K562 (cell line): ENCODE measurements around the gene RBSN. TPM values are rescaled to one million over a fixed set of nuclear protein-coding genes. Genes with fewer than 3 reads are reported as not detected.

Source experiments
- ATAC-seq: fragments of 200-7000 bp; cut with Tn5 transposase; 3 replicates; pipeline ENCODE4 v1.9.1; 2020; ENCODE audit warnings: moderate library complexity
- Bru-seq: library from RNA; stranded (reverse); fragments of 400-500 nt; gene quantifications from one replicate; lab custom pipeline; 2021; lab: Mats Ljungman, UMichigan
- BruChase-seq, 2 experiments: library from RNA; stranded (reverse); fragments of 400-500 nt; gene quantifications; one replicate each; lab custom pipeline; 2021; lab: Mats Ljungman, UMichigan
- BruUV-seq: library from RNA; stranded (reverse); fragments of 400-500 nt; replicated peaks from 2 replicates; lab custom pipeline; 2021; lab: Mats Ljungman, UMichigan
- CTCF ChIA-PET: fragments of 300-600 bp; formaldehyde crosslinking; extraction: SDS; loops from one replicate; lab custom pipeline; 2021; ENCODE audit warnings: low intra/inter-chr PET ratio; lab: Yijun Ruan, JAX
- POLR2A ChIA-PET: fragments of 300-600, 350-650 bp; sonication (Branson Sonifier 250); formaldehyde crosslinking; extraction: SDS; loops from one replicate; lab custom pipeline; 2021; ENCODE audit warnings: antibody characterized with exemption, inconsistent platforms; lab: Yijun Ruan, JAX
- DNase-seq, 4 experiments: peaks; one replicate each; pipeline versions ENCODE4 v3.0.0 to v3.0.0-alpha.2; 2011 to 2018; ENCODE audit warnings: low spot score in 3 of 4, mixed read lengths in 3 of 4; ENCODE audit errors: extremely low read depth in 1 of 4
- FAIRE-seq: peaks from 2 replicates; lab custom pipeline; 2011; peaks lifted over from hg19 to GRCh38; lab: Jason Lieb, UNC
- H2AFZ ChIP-seq: 2 replicates; pipeline ENCODE4 v1.6.0; 2011; ENCODE audit warnings: low read depth, low read length, control low read depth, inconsistent platforms
- H3K27ac ChIP-seq: fragments of 200-600 bp; 3 replicates; pipeline ENCODE4 v1.8.0; 2011; ENCODE audit warnings: low read depth, mild to moderate bottlenecking, control low read depth, inconsistent platforms, low read length, moderate library complexity, mixed read lengths; ENCODE audit errors: extremely low read depth
- H3K27me3 ChIP-seq, 2 experiments: fragments of 300-600 bp in 1 of 2; 2 replicates in 1 of 2; 3 replicates in 1 of 2; pipeline versions ENCODE4 v1.6.0 to v1.8.0; 2011; ENCODE audit warnings: inconsistent platforms in 2 of 2, low read length in 2 of 2, mild to moderate bottlenecking in 1 of 2, mixed read lengths in 1 of 2, moderate library complexity in 1 of 2; ENCODE audit not compliant: control insufficient read depth in 2 of 2, insufficient read depth in 2 of 2
- H3K36me3 ChIP-seq: fragments of 300-600 bp; 3 replicates; pipeline ENCODE4 v1.8.0; 2011; ENCODE audit warnings: mild to moderate bottlenecking, low read length, inconsistent platforms; ENCODE audit not compliant: control insufficient read depth, insufficient read depth
- H3K4me1 ChIP-seq, 2 experiments: fragments of 200-600 bp in 1 of 2; replicated peaks in 1 of 2; 2 replicates in 1 of 2; 3 replicates in 1 of 2; pipeline versions ENCODE4 v1.5.1 to v1.8.0; 2011; ENCODE audit warnings: inconsistent platforms in 2 of 2, low read length in 2 of 2, mild to moderate bottlenecking in 1 of 2, mixed read lengths in 1 of 2, moderate library complexity in 1 of 2; ENCODE audit not compliant: control insufficient read depth in 2 of 2, insufficient read depth in 2 of 2
- H3K4me2 ChIP-seq: 2 replicates; pipeline ENCODE4 v1.6.1; 2011; ENCODE audit warnings: low read length, control low read depth, inconsistent platforms, mixed read lengths; ENCODE audit not compliant: insufficient read depth
- H3K4me3 ChIP-seq: fragments of 200-600 bp; sonication (generic), shearing (Covaris generic); 2 replicates; pipeline ENCODE4 v1.5.1; 2016; ENCODE audit warnings: control low read depth, inconsistent platforms
- H3K79me2 ChIP-seq: fragments of 200-600 bp; 3 replicates; pipeline ENCODE4 v1.8.0; 2011; ENCODE audit warnings: low read length, inconsistent platforms; ENCODE audit not compliant: control insufficient read depth, insufficient read depth
- H3K9ac ChIP-seq, 2 experiments: 2 replicates each; pipeline versions ENCODE4 v1.6.0 to v1.6.1; 2011; ENCODE audit warnings: low read depth in 2 of 2, low read length in 2 of 2, control low read depth in 1 of 2, inconsistent platforms in 1 of 2, mild to moderate bottlenecking in 1 of 2, mixed read lengths in 1 of 2; ENCODE audit not compliant: insufficient read depth in 1 of 2
- H3K9me1 ChIP-seq: one replicate; pipeline ENCODE4 v1.6.0; 2011; ENCODE audit warnings: inconsistent platforms, mild to moderate bottlenecking, low read length, moderate library complexity; ENCODE audit not compliant: control insufficient read depth, insufficient read depth
- H3K9me3 ChIP-seq: replicated peaks from 2 replicates; pipeline ENCODE4 v1.5.1; 2011; ENCODE audit warnings: low read depth, low read length, inconsistent platforms; ENCODE audit not compliant: control insufficient read depth, insufficient read depth
- H4K20me1 ChIP-seq: replicated peaks from 2 replicates; pipeline ENCODE4 v1.6.1; 2011; ENCODE audit warnings: low read length, inconsistent platforms, mixed read lengths; ENCODE audit not compliant: control insufficient read depth, insufficient read depth
- MTA3 ChIP-seq: fragments of 450-650 bp; formaldehyde crosslinking; IDR thresholded peaks from 2 replicates; pipeline ENCODE4 v1.6.1; 2017; ENCODE audit warnings: mild to moderate bottlenecking, borderline replicate concordance
- MYC ChIP-seq, 2 experiments: fragments of 250-450 bp in 1 of 2; sonication (Bioruptor Pico) in 1 of 2; IDR thresholded peaks; 2 replicates each; pipeline versions ENCODE4 v1.5.1 to v1.6.1; 2012 to 2021; ENCODE audit warnings: low read depth in 2 of 2, borderline replicate concordance in 1 of 2, improper control_type of control experiment in 1 of 2, low read length in 1 of 2, mild to moderate bottlenecking in 1 of 2, moderate library complexity in 1 of 2
- NR4A1 ChIP-seq, 2 experiments: fragments of 250-450 bp in 1 of 2; fragments of 450-650 bp in 1 of 2; sonication (Bioruptor Pico) in 1 of 2; IDR thresholded peaks; 2 replicates each; pipeline versions ENCODE4 v1.4.0 to v1.6.1; 2016 to 2020; ENCODE audit warnings: mild to moderate bottlenecking in 2 of 2, missing compliant biosample characterization in 1 of 2, missing genetic modification characterization in 1 of 2, moderate library complexity in 1 of 2
- PHB2 ChIP-seq: fragments of 450-650 bp; IDR thresholded peaks from 2 replicates; pipeline ENCODE4 v1.6.1; 2017; ENCODE audit warnings: low read depth
- PHF20 ChIP-seq: fragments of 450-650 bp; IDR thresholded peaks from 2 replicates; pipeline ENCODE4 v1.6.1; 2018; ENCODE audit not compliant: partially characterized antibody
- RBM17 ChIP-seq: fragments of 200-400 bp; formaldehyde crosslinking; IDR thresholded peaks from 2 replicates; pipeline ENCODE4 v1.6.1; 2017; ENCODE audit warnings: low read depth, mild to moderate bottlenecking, low read length, borderline replicate concordance
- ZNF232 ChIP-seq: sonication (generic); formaldehyde crosslinking; IDR thresholded peaks from 2 replicates; pipeline ENCODE4 v1.8.0; 2022; ENCODE audit warnings: mild to moderate bottlenecking, missing genetic modification reagents
- WGBS: fragments of 100-300 bp; shearing (Covaris generic); methylation state at CpG from one replicate; pipeline ENCODE4 v1.1.6; 2016; ENCODE audit warnings: low coverage, mixed read lengths; ENCODE audit not compliant: insufficient coverage; ENCODE audit errors: missing lambda C conversion rate; 5-methylcytosine and 5-hydroxymethylcytosine counted together
- in situ Hi-C: fragments of 300-500 bp; cut with MboI; formaldehyde crosslinking; loops from 4 replicates; pipeline ENCODE4 v1.15.0; 2018; ENCODE audit warnings: inconsistent platforms, mixed read lengths
- intact Hi-C: fragments of 100-400 bp; cut with micrococcal nuclease; formaldehyde crosslinking; loops from 2 replicates; pipeline ENCODE4 v1.14.2; 2022
- long read RNA-seq, 3 experiments: library from polyadenylated mRNA in 2 of 3; library from RNA in 1 of 3; unstranded in 2 of 3; stranded (forward) in 1 of 3; transcript quantifications; one replicate each; pipeline ENCODE4 v2.0.0, GENCODE V29; 2019 to 2022
- polyA minus RNA-seq, 3 experiments: library from RNA; depleted of rRNA, polyadenylated mRNA; stranded (reverse); fragments of >200 nt; gene quantifications; 2 replicates each; pipeline ENCODE4 v1.2.3, GENCODE V29; 2011
- polyA plus RNA-seq, 8 experiments: library from polyadenylated mRNA; depleted of rRNA in 4 of 8; stranded (reverse) in 5 of 8; unstranded in 3 of 8; fragments of >200 nt; fragmentation: Nextera tagmentation in 2 of 8; fragmentation: Illumina TruSeq in 1 of 8; extraction: Ambion mirVana in 2 of 8; extraction: Trizol in 1 of 8; gene quantifications; 2 replicates each; pipeline versions ENCODE4 v1.2.1 to v1.2.3, GENCODE V29; 2011 to 2014; ENCODE audit warnings: inconsistent platforms in 1 of 8, missing spikeins in 1 of 8
- total RNA-seq, 7 experiments: library from RNA; depleted of rRNA in 6 of 7; stranded (reverse); fragments of >200 nt in 6 of 7; fragmentation: Illumina TruSeq in 2 of 7; extraction: Trizol in 2 of 7; gene quantifications; 2 replicates each; pipeline versions ENCODE4 v1.2.1 to v1.2.3, GENCODE V29; 2011 to 2021; ENCODE audit warnings: low replicate concordance in 1 of 7

Gene RBSN
- total RNA-seq (2011; cell fraction: chromatin; rRNA removed; ENCODE audit: low replicate concordance): 60.6 and 86.6 TPM in 2 replicates
- 27.2 and 28.7 TPM in 2 replicates for total RNA-seq (2011; cell fraction: nucleolus; rRNA removed)
- total RNA-seq (2011; cell fraction: nucleoplasm; rRNA removed): 44.5 and 45.6 TPM in 2 replicates
- total RNA-seq (2014; rRNA removed): 14.1 and 21.1 TPM in 2 replicates
- total RNA-seq (2014; rRNA removed; fragmentation: Illumina TruSeq; extraction: Trizol): 18.3 and 20.8 TPM in 2 replicates
- total RNA-seq (2015; rRNA removed; fragmentation: Illumina TruSeq; extraction: Trizol): 17.5 and 19.0 TPM in 2 replicates
- total RNA-seq (2021): 18.7 and 19.6 TPM in 2 replicates
- polyA plus RNA-seq (2011; rRNA removed): 15.7 and 16.8 TPM in 2 replicates
- polyA plus RNA-seq (2011; cell fraction: cytosol; rRNA removed): 8.2 and 10.9 TPM in 2 replicates
- 18.9 and 27.5 TPM in 2 replicates for polyA plus RNA-seq (2011; cell fraction: nucleus; rRNA removed)
- polyA plus RNA-seq (2012): 11.2 and 15.3 TPM in 2 replicates
- polyA plus RNA-seq (2014; fragmentation: Illumina TruSeq; extraction: Trizol): 13.9 and 15.0 TPM in 2 replicates
- 1 to 10 TPM; 2.9 to 4.2 TPM for polyA plus RNA-seq (2014; fragmentation: Nextera tagmentation; extraction: Ambion mirVana)
- 12.1 and 12.8 TPM in 2 replicates for polyA plus RNA-seq (2014; rRNA removed)
- polyA minus RNA-seq (2011; rRNA and poly(A)+ RNA removed): 28.4 and 33.3 TPM in 2 replicates
- polyA minus RNA-seq (2011; cell fraction: cytosol; rRNA and poly(A)+ RNA removed): 13.7 and 14.6 TPM in 2 replicates
- polyA minus RNA-seq (2011; cell fraction: nucleus; rRNA and poly(A)+ RNA removed): 11.4 and 19.7 TPM in 2 replicates
- Bru-seq, nascent RNA: percentile 82 among the genes with signal in this experiment
- BruChase-seq, experiment 1, labeled RNA remaining after a 2-hour chase: percentile 84 among the genes with signal in this experiment
- BruChase-seq, experiment 2, labeled RNA remaining after a 6-hour chase: percentile 88 among the genes with signal in this experiment
- long read RNA-seq, experiment 1, full-length matches to known transcripts: 3 of 48 reads
- long read RNA-seq, experiment 1, partial matches to known transcripts: 7 of 48 reads
- long read RNA-seq, experiment 1, other reads (novel, unspliced or antisense): 38 of 48 reads
- long read RNA-seq, experiment 2, partial matches to known transcripts: 4 of 21 reads
- long read RNA-seq, experiment 2, other reads (novel, unspliced or antisense): 17 of 21 reads
- long read RNA-seq, experiment 3, partial matches to known transcripts: 9 of 19 reads
- long read RNA-seq, experiment 3, other reads (novel, unspliced or antisense): 8 of 19 reads

- POLR2A ChIA-PET: interaction anchor here (0.5 to 2.3 kb wide), 20 partner anchors 9 to 872 kb away, joined by 3 to 19 read pairs (median 3); partner anchors contain the start of genes CAPN7, MRPS25 and NR2C2
- TF ChIP-seq PHB2 (peak; percentile 64), MTA3 (peak; percentile 85; the same call in 1 of the 2 replicates), MYC (IDR thresholded peaks at IDR 0.05; ENCODE audit: low read depth, low read length) (peak; percentile 91), MYC (CRISPR knock-in tag; IDR thresholded peaks at IDR 0.05; ENCODE audit: borderline replicate concordance, low read depth) (peak; percentile 59; the same call in 1 of the 2 replicates), ZNF232 (CRISPR knock-in tag) (peak; percentile 95), RBM17 (no peak), PHF20 (peak; percentile 98), NR4A1 (CRISPR knock-in tag; IDR thresholded peaks at IDR 0.05) (no peak), NR4A1 (tag; IDR thresholded peaks at IDR 0.05) (no peak)
Measured at GRCh38 chr3:15098503-15099363, at the start of gene RBSN. RBSN (minus strand) TSS chr3:15099148; CDS start chr3:15096120, 3,028 bp downstream.

More at GRCh38 chr3:15098503-15099363, at the start of gene RBSN:
- Histone ChIP-seq H3K9me1 (no peaks in the 10 kb centered on the region), H3K9me3 (no peaks in the 10 kb centered on the region), H3K79me2 (peaks cover 27% of the 10 kb centered on the region), H3K9ac (peak within 1 kb of the TSS; percentile 83 to 92), H3K4me2 (peak within 1 kb of the TSS; percentile 94), H3K4me3 (peak within 1 kb of the TSS; percentile 80), H3K27ac (peak within 1 kb of the TSS; percentile 78), H2AFZ (peak within 1 kb of the TSS; percentile 98), H3K27me3 (no peaks in the 10 kb centered on the region), H4K20me1 (0 out of 2 replicates have a peak, but pooled peaks cover 4% of the 10 kb centered on the region), H3K36me3 (peaks cover 34% of the 10 kb centered on the region), H3K4me1 (peaks cover 16 to 24% of the 10 kb centered on the region in 2 experiments)
- FAIRE-seq (peak; percentile 92), DNase-seq (peak; percentile 96 to 99 (median 97)), ATAC-seq (peak; percentile 93)
- CTCF ChIA-PET: no interaction called here
- in situ Hi-C loops: no loop called here
- WGBS: under 1% methylated on average over 71 of the region's 72 CpGs
- intact Hi-C loops: loop anchor here (1.0 to 2.0 kb wide), 3 partner anchors 32 to 173 kb away; no protein-coding TSS in a partner anchor
- BruUV-seq: no TSS peak
